Esophagus (tissue), 2 donors: ENCODE data around the gene TGM2. TPM values are rescaled to one million over a fixed set of nuclear protein-coding genes. Genes with fewer than 3 reads are reported as not detected.

ENCODE experiments used
- H3K27ac ChIP-seq, 2 donors: one replicate each; pipeline ENCODE4 v1.5.1; 2013; ENCODE audit warnings: low read depth in 2 of 2, mild to moderate bottlenecking in 2 of 2, inconsistent platforms in 1 of 2, low read length in 1 of 2, moderate library complexity in 1 of 2
- H3K27me3 ChIP-seq, 2 donors: one replicate each; pipeline ENCODE4 v1.6.1; 2013; ENCODE audit warnings: low read length in 2 of 2, control low read depth in 1 of 2, mild to moderate bottlenecking in 1 of 2; ENCODE audit not compliant: insufficient read depth in 2 of 2, control insufficient read depth in 1 of 2
- H3K36me3 ChIP-seq, 2 donors: one replicate each; pipeline ENCODE4 v1.6.1; 2013; ENCODE audit warnings: low read length in 1 of 2; ENCODE audit not compliant: control insufficient read depth in 2 of 2, insufficient read depth in 2 of 2
- H3K4me1 ChIP-seq, 2 donors: one replicate each; pipeline ENCODE4 v1.6.1; 2013; ENCODE audit warnings: low read length in 1 of 2; ENCODE audit not compliant: control insufficient read depth in 2 of 2, insufficient read depth in 2 of 2
- H3K4me3 ChIP-seq, 2 donors: one replicate each; pipeline ENCODE4 v1.5.1; 2013; ENCODE audit warnings: low read length in 2 of 2, mild to moderate bottlenecking in 2 of 2, low read depth in 1 of 2, moderate library complexity in 1 of 2
- H3K9me3 ChIP-seq, 2 donors: one replicate each; pipeline ENCODE4 v1.6.1; 2013; ENCODE audit warnings: mild to moderate bottlenecking in 2 of 2, low read depth in 1 of 2, low read length in 1 of 2, moderate library complexity in 1 of 2; ENCODE audit not compliant: control insufficient read depth in 2 of 2, insufficient read depth in 1 of 2
- WGBS, 2 donors: extraction: QIAGEN DNeasy Blood & Tissue Kit; methylation state at CpG; one replicate each; pipeline ENCODE4 v1.1.7; 2013; 5-methylcytosine and 5-hydroxymethylcytosine counted together
- polyA plus RNA-seq, 2 donors: library from polyadenylated mRNA; stranded (reverse); fragments of 200-250 nt; gene quantifications; one replicate each; pipeline ENCODE4 v1.2.3, GENCODE V29; 2013
- donor health status: healthy with polysubstance abuse.
- donor health status: Bipolar disorder and iron deficiency.

The TGM2 gene
- polyA plus RNA-seq, 2 donors, result 5.1 to 8.6 TPM

- WGBS, 2 donors, result 89 to 90% methylated on average over 14 of the region's 14 CpGs
- H3K4me3 ChIP-seq, result no peak overlapping the region
- H3K36me3 ChIP-seq, result no peaks in the 10 kb centered on the region
- peaks cover 3 to 12% of the 10 kb centered on the region in 2 donors for H3K4me1 ChIP-seq
- no peaks in the 10 kb centered on the region for H3K27me3 ChIP-seq
- H3K27ac ChIP-seq, result no peak overlapping the region
- H3K9me3 ChIP-seq, result peaks cover 0 to 2% of the 10 kb centered on the region in 2 donors
Measured at GRCh38 chr20:38147751-38148150, 17.3 kb downstream of the TGM2 start.

- WGBS, 2 donors, result 77 to 78% methylated on average over 8 to 9 of the region's 9 CpGs
- H3K4me1 ChIP-seq, result peaks cover 3 to 12% of the 10 kb centered on the region in 2 donors
- no peaks in the 10 kb centered on the region for H3K27me3 ChIP-seq
- H3K27ac ChIP-seq, result no peak overlapping the region
- no peaks in the 10 kb centered on the region for H3K36me3 ChIP-seq
- H3K9me3 ChIP-seq, result peaks cover 0 to 2% of the 10 kb centered on the region in 2 donors
- H3K4me3 ChIP-seq, result no peak overlapping the region
Measured at GRCh38 chr20:38147163-38147562, 17.9 kb downstream of the TGM2 start.

- no peak overlapping the region for H3K27ac ChIP-seq
- H3K4me3 ChIP-seq, result no peak overlapping the region
- WGBS, 2 donors, result 95% methylated on average over 20 of the region's 20 CpGs
- H3K9me3 ChIP-seq, result peaks cover 0 to 2% of the 10 kb centered on the region in 2 donors
- peaks cover 0 to under 1% of the 10 kb centered on the region in 2 donors for H3K36me3 ChIP-seq
- H3K4me1 ChIP-seq, result peaks cover 3 to 12% of the 10 kb centered on the region in 2 donors
- no peaks in the 10 kb centered on the region for H3K27me3 ChIP-seq
Measured at GRCh38 chr20:38146628-38147027, 18.4 kb downstream of the TGM2 start.

GRCh38 chr20:38146156-38146555 is 18.9 kb downstream of the TGM2 start:
- Histone ChIP-seq H3K27me3 (no peaks in the 10 kb centered on the region), H3K36me3 (peaks cover 0 to 3% of the 10 kb centered on the region in 2 donors), H3K4me1 (peaks cover 3 to 12% of the 10 kb centered on the region in 2 donors), H3K9me3 (peaks cover 0 to 2% of the 10 kb centered on the region in 2 donors), H3K27ac (no peak overlapping the region), H3K4me3 (no peak overlapping the region)
- 84 to 86% methylated on average over 4 of the region's 4 CpGs for WGBS, 2 donors

- Histone ChIP-seq H3K4me3 (no peak overlapping the region), H3K36me3 (peaks cover 0 to 3% of the 10 kb centered on the region in 2 donors), H3K9me3 (peaks cover 0 to 2% of the 10 kb centered on the region in 2 donors), H3K4me1 (peaks cover 3 to 12% of the 10 kb centered on the region in 2 donors), H3K27ac (no peak overlapping the region), H3K27me3 (no peaks in the 10 kb centered on the region)
- WGBS, 2 donors, result 88 to 90% methylated on average over 4 of the region's 4 CpGs
Measured at GRCh38 chr20:38145729-38146075, 19.4 kb downstream of the TGM2 start.

- Histone ChIP-seq H3K4me1 (peaks cover 3 to 12% of the 10 kb centered on the region in 2 donors), H3K36me3 (peaks cover 0 to 3% of the 10 kb centered on the region in 2 donors), H3K27me3 (no peaks in the 10 kb centered on the region), H3K4me3 (no peak overlapping the region), H3K9me3 (peaks cover 0 to 2% of the 10 kb centered on the region in 2 donors), H3K27ac (peak overlapping the region in 1 of 2 donors; percentile 73)
- 67 to 68% methylated on average over 9 of the region's 9 CpGs for WGBS, 2 donors
Measured at GRCh38 chr20:38144974-38145728, 19.9 kb downstream of the TGM2 start.

GRCh38 chr20:38144598-38144973 is 20.5 kb downstream of the TGM2 start:
- 74 to 76% methylated on average over 5 of the region's 5 CpGs for WGBS, 2 donors
- Histone ChIP-seq H3K4me1 (peaks cover 3 to 12% of the 10 kb centered on the region in 2 donors), H3K9me3 (peaks cover 0 to 2% of the 10 kb centered on the region in 2 donors), H3K36me3 (peaks cover 0 to 3% of the 10 kb centered on the region in 2 donors), H3K4me3 (no peak overlapping the region), H3K27ac (peak overlapping the region in 1 of 2 donors; percentile 73), H3K27me3 (no peaks in the 10 kb centered on the region)

- H3K4me3 ChIP-seq, result no peak overlapping the region
- peaks cover 3 to 12% of the 10 kb centered on the region in 2 donors for H3K4me1 ChIP-seq
Measured at GRCh38 chr20:38143646-38144554, 21.2 kb downstream of the TGM2 start.

GRCh38 chr20:38143238-38143645 is 21.8 kb downstream of the TGM2 start:
- peaks cover 3 to 12% of the 10 kb centered on the region in 2 donors for H3K4me1 ChIP-seq
- H3K36me3 ChIP-seq, result peaks cover 0 to 3% of the 10 kb centered on the region in 2 donors
- WGBS, 2 donors, result 55 to 56% methylated on average over 10 of the region's 10 CpGs
- H3K9me3 ChIP-seq, result peaks cover 0 to 2% of the 10 kb centered on the region in 2 donors
- no peaks in the 10 kb centered on the region for H3K27me3 ChIP-seq
- H3K4me3 ChIP-seq, result no peak overlapping the region
- H3K27ac ChIP-seq, result peak overlapping the region in 1 of 2 donors; percentile 34

More at GRCh38 chr20:38143646-38144554, 21.2 kb downstream of the TGM2 start:
- 29 to 33% methylated on average over 16 of the region's 16 CpGs for WGBS, 2 donors
- Histone ChIP-seq H3K27me3 (no peaks in the 10 kb centered on the region), H3K9me3 (peaks cover 0 to 2% of the 10 kb centered on the region in 2 donors), H3K27ac (peak overlapping the region; percentile 73), H3K36me3 (peaks cover 0 to 3% of the 10 kb centered on the region in 2 donors)
